HAP-1 (cell line): ENCODE results near the gene MOCS2.

Source experiments
- DNase-seq, 2 experiments: peaks; one replicate each; pipeline ENCODE4 v3.0.0-alpha.2; 2016 to 2020; ENCODE audit warnings: low spot score in 2 of 2
- H3K27me3 ChIP-seq: fragments of 250-450 bp; sonication (Bioruptor Pico); 2 replicates; pipeline ENCODE4 v1.5.1; 2020; ENCODE audit warnings: low read depth, mild to moderate bottlenecking, moderate library complexity
- H3K36me3 ChIP-seq: fragments of 250-450 bp; sonication (Bioruptor Pico); replicated peaks from 2 replicates; pipeline ENCODE4 v1.5.1; 2020; ENCODE audit warnings: mild to moderate bottlenecking
- H3K4me1 ChIP-seq: fragments of 250-450 bp; sonication (Bioruptor Pico); 2 replicates; pipeline ENCODE4 v1.5.1; 2020; ENCODE audit warnings: mild to moderate bottlenecking
- H3K4me3 ChIP-seq: fragments of 250-450 bp; sonication (Bioruptor Pico); 2 replicates; pipeline ENCODE4 v1.5.1; 2020; ENCODE audit warnings: mild to moderate bottlenecking, moderate library complexity
- H3K9me3 ChIP-seq: fragments of 250-450 bp; sonication (Bioruptor Pico); 2 replicates; pipeline ENCODE4 v1.5.1; 2020; ENCODE audit warnings: mild to moderate bottlenecking, moderate library complexity
- in situ Hi-C: fragments of 300-500 bp; cut with MboI; formaldehyde crosslinking; loops from 3 replicates; pipeline ENCODE4 v1.14.3; 2020; ENCODE audit warnings: low sequenced_read_pairs, inconsistent platforms, mixed read lengths

Gene MOCS2

DNA sequence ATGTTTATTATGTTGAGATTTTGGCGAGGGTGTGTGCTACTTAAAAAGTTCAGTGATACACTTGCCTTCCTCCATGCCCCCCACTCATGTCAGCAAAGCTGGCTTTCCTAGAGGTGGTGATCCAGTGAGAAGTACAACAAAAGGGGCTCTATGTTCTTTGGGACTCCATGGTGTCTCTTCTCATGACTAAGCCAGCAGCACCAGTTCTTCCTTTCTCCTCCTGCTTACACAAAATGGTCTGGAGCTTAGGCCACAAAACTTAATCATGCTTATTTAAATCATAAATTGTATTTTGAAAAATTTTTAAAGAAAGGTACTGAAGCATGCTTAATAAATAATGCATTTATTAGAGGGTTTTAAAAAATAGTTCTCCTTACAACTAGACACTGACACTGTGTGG, 22.4 kb downstream of the MOCS2 start:
- Histone ChIP-seq H3K4me1 (no peaks in the 10 kb centered on the region), H3K4me3 (no peak overlapping the region), H3K36me3 (peaks cover 3% of the 10 kb centered on the region), H3K9me3 (no peaks in the 10 kb centered on the region), H3K27me3 (no peaks in the 10 kb centered on the region)
- in situ Hi-C loops = no loop called here
- DNase-seq = no peak

DNA sequence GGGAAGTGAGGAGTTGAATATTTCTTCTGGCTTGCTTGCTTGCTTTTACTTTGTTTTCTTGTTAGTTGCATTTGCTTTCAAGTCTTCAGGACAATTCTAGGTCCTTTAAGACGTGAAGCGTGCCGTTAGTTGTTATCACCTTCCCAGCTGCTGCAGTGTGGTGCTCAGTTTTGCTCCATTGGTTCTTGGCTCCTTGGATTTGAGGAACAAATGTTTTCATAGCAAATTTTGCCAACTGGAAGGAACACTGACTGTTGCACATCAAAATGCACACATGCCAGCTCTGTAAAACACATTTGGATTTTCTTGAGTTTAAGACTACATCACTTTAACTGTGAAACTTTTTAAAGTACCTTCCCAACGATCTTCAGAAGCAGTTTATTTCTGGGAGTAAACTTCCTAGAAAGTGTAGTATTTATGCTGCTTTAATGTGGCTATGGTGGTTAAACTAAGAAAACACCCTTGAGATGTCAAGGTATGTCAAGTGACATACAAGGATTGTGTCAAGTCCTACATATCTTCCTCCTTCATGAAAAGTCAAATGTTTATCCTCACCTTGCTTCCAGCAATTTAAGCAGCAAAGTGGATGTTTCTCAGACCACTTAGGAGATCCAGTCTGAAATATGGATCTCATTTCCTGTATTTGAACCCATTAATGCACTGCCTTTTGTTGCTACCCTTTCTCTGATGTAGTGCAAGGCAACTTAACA, 24.9 kb downstream of the MOCS2 start:
- peaks cover 3% of the 10 kb centered on the region for H3K36me3 ChIP-seq
- no peak overlapping the region for H3K4me3 ChIP-seq
- H3K9me3 ChIP-seq = no peaks in the 10 kb centered on the region
- no peaks in the 10 kb centered on the region for H3K27me3 ChIP-seq
- no peaks in the 10 kb centered on the region for H3K4me1 ChIP-seq
- DNase-seq = no peak
- in situ Hi-C loops = no loop called here

DNA sequence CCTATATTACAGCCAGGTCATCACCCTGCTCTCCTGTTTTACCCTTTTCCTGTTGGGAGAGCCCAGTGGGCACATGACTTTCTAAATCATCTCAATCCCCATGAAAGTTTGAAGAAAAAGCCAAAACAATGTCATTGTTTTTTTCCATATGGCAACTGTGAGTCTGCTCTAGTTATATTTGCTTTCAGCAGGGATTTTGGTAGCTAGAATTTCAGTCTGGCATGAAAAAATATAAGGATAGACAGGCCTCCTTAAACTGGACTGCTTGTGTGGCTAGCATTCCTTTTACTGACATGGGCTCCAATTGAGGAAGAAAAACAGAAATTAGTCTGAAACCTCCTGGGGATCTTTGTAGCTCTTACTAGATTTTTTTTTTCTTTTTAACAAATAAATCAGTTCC, 25.6 kb downstream of the MOCS2 start:
- H3K27me3 ChIP-seq = no peaks in the 10 kb centered on the region
- H3K36me3 ChIP-seq = peaks cover 5% of the 10 kb centered on the region
- in situ Hi-C loops = no loop called here
- DNase-seq = no peak
- no peaks in the 10 kb centered on the region for H3K9me3 ChIP-seq
- no peak overlapping the region for H3K4me3 ChIP-seq
- H3K4me1 ChIP-seq = no peaks in the 10 kb centered on the region

DNA sequence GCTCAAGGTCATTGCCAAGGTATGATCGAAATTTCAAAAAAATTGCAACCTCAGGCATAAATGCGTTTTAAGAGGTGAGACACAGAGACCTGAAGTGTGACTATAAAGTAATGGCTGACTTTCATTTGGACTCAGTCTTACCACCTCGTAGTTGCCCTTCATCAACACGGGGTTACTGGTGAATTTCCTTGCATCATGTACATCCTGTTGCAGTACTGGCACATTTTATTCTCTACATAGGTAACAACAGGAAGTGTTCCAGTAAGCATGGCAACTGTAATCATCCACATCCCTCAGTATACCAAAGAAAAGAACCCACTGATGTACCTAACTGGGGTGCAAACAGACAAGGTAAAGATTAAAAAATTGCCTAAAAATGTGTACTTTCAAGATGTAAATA, 29.3 kb downstream of the MOCS2 start:
- Histone ChIP-seq H3K4me3 (no peak overlapping the region), H3K36me3 (peaks cover 19% of the 10 kb centered on the region), H3K4me1 (no peaks in the 10 kb centered on the region), H3K27me3 (no peaks in the 10 kb centered on the region), H3K9me3 (no peaks in the 10 kb centered on the region)
- DNase-seq = no peak
- in situ Hi-C loops = no loop called here

DNA sequence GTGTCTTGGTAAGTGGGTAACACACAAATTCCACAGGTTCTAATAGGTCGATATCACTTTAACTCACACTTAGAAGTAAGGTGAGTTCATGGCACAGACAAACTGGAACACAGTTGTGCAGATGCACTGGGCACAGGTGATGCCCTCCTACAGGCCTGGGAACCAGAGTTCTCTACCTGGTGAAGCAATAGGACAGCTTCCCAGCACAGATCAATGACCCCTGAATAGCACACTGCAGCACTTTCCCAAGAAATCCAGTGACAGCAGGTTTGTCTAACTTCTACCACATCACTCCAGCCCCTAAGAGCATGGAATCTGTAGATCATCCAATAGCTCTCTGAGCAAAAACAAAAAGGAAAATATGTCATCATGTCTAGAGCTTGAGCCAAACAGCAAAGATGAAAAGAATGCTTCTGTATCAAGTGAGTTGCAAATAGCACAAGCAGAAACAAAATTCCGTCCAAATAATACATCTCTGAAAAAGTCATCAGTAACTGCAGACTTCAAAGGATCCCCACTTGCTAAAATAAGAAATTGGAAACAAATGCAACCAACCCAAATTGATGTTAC, 33.5 kb downstream of the MOCS2 start:
- Histone ChIP-seq H3K4me3 (no peak overlapping the region), H3K4me1 (no peaks in the 10 kb centered on the region), H3K27me3 (no peaks in the 10 kb centered on the region), H3K9me3 (no peaks in the 10 kb centered on the region), H3K36me3 (peaks cover 31% of the 10 kb centered on the region)
- in situ Hi-C loops = no loop called here
- DNase-seq = no peak

DNA sequence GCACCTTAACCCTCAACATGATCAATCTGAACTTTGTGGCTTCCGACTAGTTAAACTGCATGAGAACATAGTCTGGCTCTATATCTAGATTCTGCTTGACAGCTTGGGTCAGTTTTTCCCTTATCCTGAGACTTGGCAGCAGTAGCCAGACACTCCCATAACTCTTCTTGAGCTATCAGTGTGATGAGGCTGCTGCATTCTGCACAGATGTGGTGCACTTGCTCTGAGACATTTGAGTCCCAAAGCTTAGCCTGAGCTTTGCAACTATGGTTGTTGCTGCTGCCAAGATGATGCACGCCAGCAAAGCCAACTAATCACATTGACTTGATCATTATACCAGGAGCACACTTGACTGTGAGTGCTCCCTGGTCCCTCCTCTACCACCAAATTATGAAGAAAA, 36.2 kb downstream of the MOCS2 start:
- H3K36me3 ChIP-seq = peaks cover 28% of the 10 kb centered on the region
- H3K9me3 ChIP-seq = no peaks in the 10 kb centered on the region
- H3K4me3 ChIP-seq = no peak overlapping the region
- in situ Hi-C loops = no loop called here
- no peaks in the 10 kb centered on the region for H3K27me3 ChIP-seq
- no peaks in the 10 kb centered on the region for H3K4me1 ChIP-seq
- DNase-seq = no peak

DNA sequence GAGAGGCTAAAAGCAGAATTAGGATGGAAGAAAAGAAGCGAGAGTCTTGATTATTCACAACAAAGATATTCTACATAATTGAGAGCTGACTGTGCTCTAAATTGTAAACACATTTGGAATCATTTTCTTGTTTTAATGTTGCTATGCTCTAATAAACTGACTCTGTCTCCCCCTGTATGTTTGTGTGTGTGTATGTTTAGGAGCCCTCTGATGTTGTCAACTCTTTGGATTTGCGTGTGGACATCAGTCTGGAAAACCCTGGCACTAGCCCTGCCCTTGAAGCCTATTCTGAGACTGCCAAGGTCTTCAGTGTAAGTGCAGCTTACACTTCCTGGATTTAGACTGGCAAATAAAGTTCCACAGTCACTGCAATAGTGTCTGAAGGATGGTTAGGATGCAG, 37.8 kb downstream of the MOCS2 start:
- Histone ChIP-seq H3K4me1 (no peaks in the 10 kb centered on the region), H3K27me3 (no peaks in the 10 kb centered on the region), H3K9me3 (no peaks in the 10 kb centered on the region), H3K4me3 (no peak overlapping the region), H3K36me3 (peaks cover 24% of the 10 kb centered on the region)
- in situ Hi-C loops = no loop called here
- DNase-seq = no peak

DNA sequence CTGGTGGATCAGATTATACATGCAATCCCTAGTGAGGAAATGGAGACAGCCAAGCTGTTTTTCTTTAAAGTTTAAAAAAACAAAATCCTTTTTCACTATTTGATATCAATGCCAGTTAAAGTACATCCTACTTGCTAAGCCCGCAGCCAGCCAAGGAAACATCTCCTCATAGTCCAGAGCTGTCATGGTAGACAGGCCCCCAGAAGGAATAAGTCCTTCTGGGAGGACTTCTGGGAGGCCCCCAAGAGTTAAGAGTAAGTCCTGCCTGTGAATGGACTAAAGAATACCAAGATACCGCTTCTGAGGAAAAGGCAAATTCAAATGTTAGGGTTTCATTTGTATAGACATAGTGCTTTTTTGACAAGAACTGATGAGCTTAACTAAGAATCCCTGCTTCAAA, 38.3 kb downstream of the MOCS2 start:
- no peaks in the 10 kb centered on the region for H3K9me3 ChIP-seq

DNA sequence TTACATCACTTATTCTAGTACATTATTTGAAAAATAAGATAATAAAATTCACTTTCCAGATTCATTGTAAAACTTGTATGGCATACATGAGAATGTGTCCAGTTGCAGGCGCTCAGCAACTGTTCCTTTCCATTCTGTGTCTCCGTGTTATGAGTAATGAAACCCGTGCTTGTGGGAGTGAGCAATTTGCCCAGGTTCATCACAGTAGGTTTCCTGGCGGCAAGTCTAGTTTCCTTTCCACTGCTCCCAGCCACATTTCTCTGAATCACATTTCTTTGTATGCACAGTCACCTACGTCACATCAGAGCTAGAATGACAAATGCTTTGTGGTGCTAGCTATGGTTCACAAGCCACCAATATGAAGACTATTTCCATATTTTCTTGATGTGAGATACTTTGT, 39.9 kb downstream of the MOCS2 start:
- DNase-seq = no peak
- H3K27me3 ChIP-seq = no peaks in the 10 kb centered on the region
- in situ Hi-C loops = no loop called here

More for the DNA sequence above, 38.3 kb downstream of the MOCS2 start:
- Histone ChIP-seq H3K36me3 (peaks cover 22% of the 10 kb centered on the region), H3K4me3 (no peak overlapping the region), H3K4me1 (no peaks in the 10 kb centered on the region), H3K27me3 (no peaks in the 10 kb centered on the region)
- DNase-seq = no peak
- in situ Hi-C loops = no loop called here

DNA sequence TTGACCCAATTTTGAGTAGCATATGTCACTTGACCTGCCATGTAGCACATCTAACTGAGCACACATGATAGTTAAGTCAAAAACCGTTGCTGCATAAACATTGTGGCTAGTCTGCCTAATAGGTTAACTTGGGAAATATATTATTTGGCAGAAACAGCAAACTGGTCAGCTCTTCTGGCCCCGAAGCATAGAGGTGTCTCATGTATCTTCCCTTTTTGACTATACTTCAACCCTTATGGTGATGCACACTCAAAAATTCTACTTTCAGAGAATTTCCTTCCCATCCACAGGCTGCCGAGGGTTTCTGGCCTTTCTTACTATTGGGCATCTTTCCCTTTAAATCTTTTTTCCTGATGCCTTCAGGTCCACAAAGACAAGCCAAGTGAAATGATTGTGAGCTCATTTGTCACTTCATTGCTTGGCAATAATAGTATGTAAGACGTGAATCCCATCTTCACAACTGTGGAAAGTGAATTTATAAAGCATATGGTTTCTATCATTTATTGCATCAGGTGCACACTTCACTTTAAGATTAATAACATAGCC, 41.2 kb downstream of the MOCS2 start:
- in situ Hi-C loops = no loop called here
- Histone ChIP-seq H3K4me1 (no peaks in the 10 kb centered on the region), H3K9me3 (no peaks in the 10 kb centered on the region), H3K27me3 (no peaks in the 10 kb centered on the region), H3K36me3 (peaks cover 2% of the 10 kb centered on the region; the same call in 1 of the 2 replicates), H3K4me3 (no peak overlapping the region)
- DNase-seq = no peak

More for the DNA sequence above, 39.9 kb downstream of the MOCS2 start:
- Histone ChIP-seq H3K4me1 (no peaks in the 10 kb centered on the region), H3K4me3 (no peak overlapping the region), H3K9me3 (no peaks in the 10 kb centered on the region), H3K36me3 (peaks cover 6% of the 10 kb centered on the region)

DNA sequence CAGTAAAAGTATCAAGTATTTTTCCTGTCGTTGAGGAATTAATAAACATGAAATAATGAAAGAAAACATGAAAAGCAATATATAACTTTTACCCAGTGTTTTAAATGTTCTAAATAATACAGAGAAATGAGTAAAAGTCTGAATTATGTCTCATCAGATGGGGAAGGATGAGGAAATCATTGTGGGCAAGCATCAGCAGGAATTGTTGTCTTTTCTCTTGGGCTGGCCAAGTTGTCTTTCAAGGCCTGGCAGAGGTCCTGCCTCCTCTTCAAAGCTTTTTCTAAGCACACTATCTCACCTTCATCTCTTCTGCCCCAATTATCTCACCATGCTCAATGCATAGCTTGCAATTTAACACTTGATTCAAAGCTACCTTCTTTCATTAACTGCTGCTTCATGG, 41.9 kb downstream of the MOCS2 start:
- Histone ChIP-seq H3K27me3 (no peaks in the 10 kb centered on the region), H3K4me3 (no peak overlapping the region), H3K36me3 (peaks cover 2% of the 10 kb centered on the region; the same call in 1 of the 2 replicates), H3K9me3 (no peaks in the 10 kb centered on the region), H3K4me1 (no peaks in the 10 kb centered on the region)
- DNase-seq = no peak
- in situ Hi-C loops = no loop called here

DNA sequence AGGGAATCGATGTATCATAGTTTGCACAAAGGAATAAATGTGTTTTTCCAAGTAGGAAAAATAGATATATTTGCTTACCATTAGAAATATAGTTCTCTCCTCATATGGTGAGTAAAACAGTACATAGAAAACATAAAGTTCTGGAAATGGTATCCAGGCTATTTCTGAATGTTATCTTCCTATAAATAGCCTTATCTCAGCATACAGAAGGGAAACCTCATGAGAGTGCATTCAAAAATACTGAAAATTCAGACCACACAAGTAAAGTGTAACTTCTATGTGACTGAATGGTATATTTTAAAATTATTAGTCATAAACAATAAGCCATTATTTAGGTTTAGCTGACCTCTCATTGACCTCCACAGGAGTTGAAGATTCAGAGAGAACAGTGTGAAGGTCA, 43.5 kb downstream of the MOCS2 start:
- Histone ChIP-seq H3K4me1 (no peaks in the 10 kb centered on the region), H3K36me3 (no peaks in the 10 kb centered on the region), H3K9me3 (no peaks in the 10 kb centered on the region), H3K4me3 (no peak overlapping the region), H3K27me3 (no peaks in the 10 kb centered on the region)
- no peak for DNase-seq
- in situ Hi-C loops = no loop called here

DNA sequence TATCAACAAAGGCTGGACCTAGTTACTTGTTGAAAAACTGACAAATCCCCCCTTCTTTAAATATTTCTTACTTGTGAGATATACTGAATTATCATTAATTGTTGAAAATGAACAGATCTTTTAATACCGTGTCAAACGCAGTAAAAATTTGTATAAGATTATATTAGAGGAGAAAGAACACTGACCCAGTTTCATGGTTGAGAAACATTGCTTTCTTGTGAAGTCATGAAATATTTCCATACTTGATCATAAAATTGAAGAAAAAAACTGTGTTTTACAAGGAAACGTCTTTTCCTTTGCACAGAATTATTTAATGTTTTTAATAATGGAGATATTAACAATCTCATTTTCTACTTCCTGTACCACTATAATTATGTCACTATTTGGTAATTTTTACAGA, 45.8 kb downstream of the MOCS2 start:
- Histone ChIP-seq H3K4me3 (no peak overlapping the region), H3K27me3 (no peaks in the 10 kb centered on the region), H3K4me1 (no peaks in the 10 kb centered on the region), H3K36me3 (peaks cover 2% of the 10 kb centered on the region; the same call in 1 of the 2 replicates), H3K9me3 (no peaks in the 10 kb centered on the region)
- in situ Hi-C loops = no loop called here
- DNase-seq = no peak

DNA sequence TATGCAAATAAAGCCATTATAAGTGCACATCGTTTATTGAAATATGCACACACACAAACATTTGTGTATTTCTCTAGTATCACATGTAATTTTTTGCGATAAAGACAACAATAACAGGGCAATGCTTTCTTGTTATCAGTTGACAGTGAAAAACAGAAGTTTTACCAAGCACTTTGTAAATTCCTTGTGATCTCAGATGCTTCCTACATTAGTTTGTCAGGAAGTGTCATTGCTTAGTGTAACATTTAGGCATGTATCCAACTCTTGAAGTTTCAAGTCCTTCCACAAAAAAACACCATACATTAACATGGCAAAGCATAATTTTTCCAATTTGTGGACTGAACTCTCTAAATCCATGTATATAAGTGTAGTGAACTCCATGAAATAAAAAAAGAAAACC, 46.4 kb downstream of the MOCS2 start:
- Histone ChIP-seq H3K9me3 (no peaks in the 10 kb centered on the region), H3K4me3 (no peak overlapping the region), H3K4me1 (no peaks in the 10 kb centered on the region), H3K27me3 (no peaks in the 10 kb centered on the region), H3K36me3 (peaks cover 4% of the 10 kb centered on the region; the same call in 1 of the 2 replicates)
- no peak for DNase-seq
- in situ Hi-C loops = no loop called here
